HG03571 (cell line): ENCODE data around the gene SDC3.

ENCODE experiments used
- ATAC-seq: cut with Tn5 transposase; IDR thresholded peaks from one replicate; pipeline ENCODE4 v1.9.1; 2021; ENCODE audit not compliant: unreplicated experiment

SDC3 gene

DNA sequence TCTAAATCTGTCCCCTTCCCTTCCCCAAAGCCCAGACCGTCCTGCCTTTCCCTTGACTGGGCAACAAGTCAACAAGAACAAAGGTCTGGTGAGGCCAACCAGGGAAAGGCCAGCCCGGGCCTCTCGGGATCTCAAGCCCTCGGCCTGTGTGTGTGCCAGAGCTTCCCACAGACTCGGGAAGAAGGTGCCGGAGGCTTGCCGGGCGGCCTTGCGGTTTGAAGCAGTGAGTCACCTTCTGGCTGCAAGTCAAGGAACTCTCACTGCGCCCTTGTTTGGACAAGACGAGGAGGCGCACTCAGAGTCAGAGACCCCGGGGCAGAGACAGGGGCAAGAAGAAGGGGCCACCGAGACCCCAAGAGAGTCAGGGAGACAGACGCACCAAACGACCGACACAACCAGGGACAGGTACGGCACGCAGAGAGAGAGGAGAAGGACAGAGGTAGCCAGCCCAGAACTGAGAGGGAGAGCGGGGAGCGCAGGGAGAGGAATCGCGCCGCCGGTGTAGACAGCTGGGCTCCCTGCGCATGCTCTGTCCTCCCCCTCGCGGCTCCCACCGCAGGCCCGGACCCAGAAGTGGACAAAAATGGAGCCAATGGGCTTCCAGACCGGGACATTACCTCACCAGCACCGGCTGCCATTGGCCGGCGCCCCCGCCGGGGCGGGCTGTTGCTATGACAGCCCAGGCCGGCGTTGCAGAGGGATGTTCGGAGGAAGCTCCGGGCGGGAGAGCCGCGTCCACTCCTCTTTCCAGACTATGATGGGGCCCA is 84.4 kb downstream of the SDC3 start:
- peak; percentile 93 for ATAC-seq

DNA sequence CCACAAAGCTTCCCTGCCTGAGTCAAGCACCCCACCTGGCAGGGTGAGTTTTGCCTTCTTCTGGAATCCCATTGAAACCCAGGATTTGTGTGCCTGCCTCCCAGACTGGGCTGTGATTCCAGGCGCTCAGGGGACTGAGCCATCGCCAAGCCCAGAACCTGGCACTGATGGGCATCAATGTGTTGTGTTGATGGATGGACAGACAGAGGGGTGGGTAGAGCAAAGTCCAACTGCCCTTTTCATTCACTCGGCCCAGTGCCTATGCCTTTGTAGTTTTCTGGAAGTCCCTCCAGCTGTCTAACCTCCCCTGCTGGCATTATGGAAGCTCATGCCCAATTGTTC is 85.0 kb downstream of the SDC3 start:
- ATAC-seq: no peak

DNA sequence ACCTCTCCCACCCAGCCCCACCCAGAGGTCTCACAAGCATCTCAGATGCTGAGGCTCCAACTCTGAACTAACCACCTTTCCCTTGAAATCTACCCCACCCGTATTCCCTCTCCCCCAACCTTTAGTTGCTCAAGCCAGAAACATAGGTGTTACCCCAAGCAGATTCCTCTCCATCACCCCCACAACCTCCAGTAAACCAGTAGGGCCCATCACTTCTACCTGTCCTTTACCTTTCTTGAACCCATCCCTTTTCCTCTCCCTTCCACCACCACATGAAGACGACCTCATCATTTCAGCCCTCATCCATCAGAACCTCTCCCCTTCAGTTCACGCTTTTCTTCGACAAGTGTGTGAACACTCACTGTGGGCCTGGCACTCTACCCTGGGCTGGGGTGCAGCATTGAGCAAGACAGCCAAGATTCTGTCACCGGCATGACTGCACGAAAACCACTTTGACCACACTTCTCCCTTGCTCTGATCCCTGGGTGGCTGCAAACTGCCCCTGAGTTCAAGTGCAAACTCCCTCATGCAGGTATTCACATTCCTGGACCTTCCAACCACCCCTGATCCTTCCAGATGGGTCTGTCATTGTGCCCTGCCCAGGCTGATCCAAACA is 85.5 kb downstream of the SDC3 start:
- ATAC-seq: no peak

DNA sequence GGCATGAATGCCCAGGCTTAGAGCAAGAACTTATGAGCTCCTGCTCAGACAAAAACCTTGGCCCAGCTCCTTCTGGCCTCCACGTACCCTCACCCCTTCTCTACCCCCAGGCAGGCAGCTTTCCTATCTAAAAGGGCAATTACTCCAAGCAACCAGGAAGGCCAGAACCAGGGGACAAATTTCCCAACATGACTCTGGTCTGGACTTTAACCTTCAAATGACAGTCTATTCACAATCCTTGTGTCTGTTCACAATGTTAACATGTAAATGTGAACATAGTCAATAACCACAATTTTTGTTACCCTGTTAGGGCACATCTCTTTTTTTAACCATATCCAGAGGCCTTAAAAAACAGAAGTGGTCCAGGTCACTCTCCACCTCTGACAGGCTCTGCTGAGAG is 86.6 kb downstream of the SDC3 start:
- ATAC-seq: no peak

DNA sequence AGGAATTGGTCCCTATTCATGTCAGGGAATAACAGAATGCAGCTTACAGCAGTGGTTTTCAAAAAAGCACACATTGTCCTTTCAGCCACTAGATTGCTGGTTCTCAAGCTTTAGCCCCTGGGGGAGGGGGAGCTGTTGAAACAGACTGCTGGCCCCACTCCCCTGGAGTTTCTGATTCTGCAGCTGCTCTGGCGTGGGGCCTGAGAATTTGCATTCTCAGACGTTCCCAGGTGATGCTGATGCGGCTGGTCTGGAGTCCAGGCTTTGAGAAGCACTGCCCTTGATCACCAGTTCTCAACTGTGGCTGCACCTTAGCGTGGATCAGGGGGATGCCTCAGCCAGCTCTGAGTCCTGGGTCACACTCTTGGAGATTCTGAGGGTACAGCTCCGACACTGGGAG is 88.3 kb downstream of the SDC3 start:
- ATAC-seq: no peak
